BE2C (cell line): ENCODE data around the gene ZNF880. TPM values are rescaled to one million over a fixed set of nuclear protein-coding genes. Genes with fewer than 3 reads are reported as not detected.
A peak's percentile ranks its signal among the peaks of the same experiment; 100 is the strongest.

Experiments
- DNase-seq: peaks from one replicate; pipeline ENCODE4 v3.0.0-alpha.2; 2020
- H3K27me3 ChIP-seq: fragments of 250-450 bp; sonication (Bioruptor Pico); 2 replicates; pipeline ENCODE4 v1.5.1; 2020; ENCODE audit warnings: mild to moderate bottlenecking
- H3K36me3 ChIP-seq: fragments of 250-450 bp; sonication (Bioruptor Pico); 2 replicates; pipeline ENCODE4 v1.5.1; 2020; ENCODE audit warnings: mild to moderate bottlenecking
- H3K4me1 ChIP-seq: fragments of 250-450 bp; sonication (Bioruptor Pico); 2 replicates; pipeline ENCODE4 v1.5.1; 2020
- H3K4me3 ChIP-seq: 2 replicates; pipeline ENCODE4 v1.5.1; 2011; ENCODE audit warnings: low read depth, low read length
- H3K9me3 ChIP-seq: fragments of 250-450 bp; sonication (Bioruptor Pico); 2 replicates; pipeline ENCODE4 v1.5.1; 2020
- CTCF ChIP-seq: IDR thresholded peaks from 2 replicates; pipeline ENCODE4 v1.5.1; 2012; ENCODE audit warnings: mild to moderate bottlenecking, low read depth, low read length
- polyA plus RNA-seq: library from polyadenylated mRNA; unstranded; fragments of >200 nt; gene quantifications from one replicate; pipeline ENCODE4 v1.2.1, GENCODE V29; 2012; ENCODE audit warnings: low read depth, missing spikeins; ENCODE audit not compliant: insufficient read length, insufficient read depth

Gene ZNF880
- polyA plus RNA-seq, result 17.2 TPM

DNA sequence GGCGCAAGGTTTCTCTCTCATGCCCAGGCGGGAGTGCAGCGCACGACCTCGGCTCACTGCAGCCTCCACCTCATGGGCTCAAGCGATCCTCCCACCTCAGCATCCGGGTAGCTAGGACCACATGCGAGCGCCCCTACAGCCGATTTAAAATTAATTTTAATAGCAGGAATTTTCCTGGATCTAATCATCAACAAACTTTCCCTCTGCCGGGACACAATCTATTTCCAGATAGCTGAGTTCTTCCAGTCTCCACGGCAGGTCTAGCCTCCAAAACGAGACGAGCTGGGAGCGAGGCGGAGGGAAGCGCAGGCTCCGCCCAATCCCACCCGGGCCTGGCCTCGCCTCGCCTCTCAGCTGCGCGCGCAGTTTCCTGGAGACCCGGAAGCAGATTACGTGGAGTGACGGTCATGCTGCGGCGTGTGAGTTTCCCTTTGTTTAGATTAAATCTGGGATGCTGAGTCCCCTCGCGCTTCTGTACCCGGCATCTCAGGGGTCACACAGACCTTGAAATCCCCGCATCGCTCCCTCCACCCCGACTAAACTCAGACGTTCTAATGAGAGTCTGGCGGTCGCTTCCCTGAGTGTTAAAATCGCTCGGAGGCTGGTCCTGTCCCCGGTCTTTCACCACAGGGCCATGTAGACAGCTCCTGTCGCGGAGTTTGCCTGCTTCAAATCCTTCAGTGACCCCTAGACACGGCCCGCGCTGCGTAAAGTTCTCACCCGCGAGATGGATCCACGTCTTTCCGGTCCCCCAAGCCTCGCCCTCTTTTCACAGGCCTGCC is at the start of gene ZNF880:
ZNF880 (plus strand) TSS at position 365 of the 782 bp plus-strand sequence; CDS start at position 408, 43 bp downstream.
- Histone ChIP-seq H3K4me3 (peak within 1 kb of the TSS; percentile 93), H3K27me3 (no peaks in the 10 kb centered on the region), H3K9me3 (peaks cover 3% of the 10 kb centered on the region), H3K36me3 (peaks cover 4% of the 10 kb centered on the region), H3K4me1 (no peaks in the 10 kb centered on the region)
- peak; percentile 97 for DNase-seq
- TF ChIP-seq CTCF, result no peak

GRCh38 chr19:52322429-52322828 is 47.3 kb upstream of the ZNF880 start:
- Histone ChIP-seq H3K4me1 (no peaks in the 10 kb centered on the region), H3K27me3 (no peaks in the 10 kb centered on the region), H3K9me3 (peaks cover 3% of the 10 kb centered on the region), H3K4me3 (no peak overlapping the region), H3K36me3 (peaks cover 36% of the 10 kb centered on the region)
- TF ChIP-seq CTCF, result no peak
- DNase-seq, result no peak

GRCh38 chr19:52331757-52332156 is 38.0 kb upstream of the ZNF880 start:
- Histone ChIP-seq H3K27me3 (no peaks in the 10 kb centered on the region), H3K9me3 (no peaks in the 10 kb centered on the region; the same call in 1 of the 2 replicates), H3K4me3 (no peak overlapping the region), H3K4me1 (no peaks in the 10 kb centered on the region), H3K36me3 (no peaks in the 10 kb centered on the region)
- DNase-seq, result no peak
- no peak for TF ChIP-seq CTCF

DNA sequence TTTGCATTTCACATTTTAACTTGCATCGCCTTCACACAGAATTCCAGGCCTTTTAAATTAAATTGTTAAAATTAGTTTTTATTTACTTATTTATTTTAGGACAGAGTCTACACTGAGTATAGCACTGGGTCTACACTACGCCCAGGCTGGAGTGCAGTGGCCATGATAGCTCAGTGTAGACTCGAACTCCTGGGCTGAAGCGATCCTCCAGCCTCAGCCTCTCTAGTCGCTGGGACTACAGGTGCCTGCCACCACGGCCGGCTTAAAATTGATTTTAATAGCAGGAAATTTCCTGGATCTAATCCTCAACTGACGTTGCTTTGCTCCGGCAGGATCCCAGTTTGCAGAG is 34.0 kb upstream of the ZNF880 start:
- Histone ChIP-seq H3K4me3 (peak overlapping the region; percentile 93), H3K36me3 (no peaks in the 10 kb centered on the region), H3K27me3 (no peaks in the 10 kb centered on the region), H3K9me3 (no peaks in the 10 kb centered on the region; the same call in 1 of the 2 replicates), H3K4me1 (no peaks in the 10 kb centered on the region)
- TF ChIP-seq CTCF, result no peak
- no peak for DNase-seq

GRCh38 chr19:52336117-52336790 is 33.5 kb upstream of the ZNF880 start, which contains the start of gene ZNF610:
Gene ZNF610, plus strand, starts transcription at chr19:52336243. Its CDS starts 12,930 bp downstream, at chr19:52349173.
- H3K9me3 ChIP-seq, result no peaks in the 10 kb centered on the region; the same call in 1 of the 2 replicates
- H3K4me3 ChIP-seq, result peak within 1 kb of the TSS; percentile 93
- TF ChIP-seq CTCF, result no peak
- peak; percentile 91 for DNase-seq
- no peaks in the 10 kb centered on the region for H3K36me3 ChIP-seq
- H3K27me3 ChIP-seq, result no peaks in the 10 kb centered on the region
- no peaks in the 10 kb centered on the region for H3K4me1 ChIP-seq
